Measurements from ENCODE around the gene DUSP10.

Gene DUSP10

DNA sequence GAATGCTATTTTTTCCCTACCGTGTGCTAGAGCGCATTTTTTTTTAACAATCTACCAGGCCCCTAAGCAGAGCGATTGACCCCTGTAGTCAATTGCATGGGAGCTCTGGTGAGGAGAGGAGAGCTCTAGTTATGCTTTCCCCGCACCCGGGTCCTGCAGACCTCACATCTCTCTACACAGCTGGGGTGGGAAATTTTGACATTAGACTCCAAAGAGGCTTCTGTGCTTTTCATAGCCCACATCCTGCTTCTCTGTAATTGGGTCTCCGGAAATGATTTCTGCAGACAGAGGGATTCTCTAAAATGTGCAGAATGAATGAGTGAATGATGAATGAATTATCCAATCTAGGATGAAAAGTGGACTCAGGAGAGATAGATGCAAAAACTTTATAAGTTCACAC lies 41.5 kb upstream of the DUSP10 start:
- TF ChIP-seq SIN3A (IDR thresholded peaks at IDR 0.05; ENCODE audit: borderline replicate concordance, insufficient read depth, low read length) (no peak), POLR2AphosphoS5 (IDR thresholded peaks at IDR 0.05; ENCODE audit: low read depth, low read length) (no peak), REST (IDR thresholded peaks at IDR 0.05; ENCODE audit: insufficient read depth in 1 of 2, low read depth in 2 of 2, low read length in 2 of 2) (no peak), TAF1 (IDR thresholded peaks at IDR 0.05; ENCODE audit: borderline replicate concordance, insufficient read depth, low read length) (no peak), FOXP2 (optimal IDR thresholded peaks at IDR 0.05; ENCODE audit: borderline replicate concordance, extremely low read depth, extremely low read length, insufficient read depth) (no peak)

DNA sequence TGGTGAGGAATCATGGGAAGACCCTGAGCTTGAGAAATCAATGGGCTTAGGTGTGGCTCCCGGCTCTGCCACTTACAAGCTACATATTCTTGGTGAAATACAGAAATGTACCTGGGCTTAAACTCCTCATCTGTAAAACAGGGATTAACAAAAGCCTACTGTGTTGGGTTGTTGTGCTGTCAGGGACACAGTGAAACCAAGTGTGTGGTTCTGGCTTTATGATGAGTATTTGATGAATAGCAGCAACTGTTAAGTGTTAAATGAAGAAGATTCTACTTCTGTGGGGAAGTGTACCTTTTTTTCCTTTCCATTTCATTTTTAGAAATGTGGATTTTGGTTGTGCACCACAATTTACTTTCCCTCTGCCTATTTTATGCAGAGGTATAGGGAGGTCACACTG lies 41.1 kb upstream of the DUSP10 start:
- TF ChIP-seq REST (IDR thresholded peaks at IDR 0.05; ENCODE audit: insufficient read depth in 1 of 2, low read depth in 2 of 2, low read length in 2 of 2), result no peak
- no peak for TF ChIP-seq TAF1 (IDR thresholded peaks at IDR 0.05; ENCODE audit: borderline replicate concordance, insufficient read depth, low read length)
- no peak for TF ChIP-seq SIN3A (IDR thresholded peaks at IDR 0.05; ENCODE audit: borderline replicate concordance, insufficient read depth, low read length)
- no peak for TF ChIP-seq FOXP2 (optimal IDR thresholded peaks at IDR 0.05; ENCODE audit: borderline replicate concordance, extremely low read depth, extremely low read length, insufficient read depth)
- TF ChIP-seq POLR2AphosphoS5 (IDR thresholded peaks at IDR 0.05; ENCODE audit: low read depth, low read length), result no peak

GRCh38 chr1:221782477-221782876 lies 40.6 kb upstream of the DUSP10 start:
- no peak for TF ChIP-seq FOXP2 (optimal IDR thresholded peaks at IDR 0.05; ENCODE audit: borderline replicate concordance, extremely low read depth, extremely low read length, insufficient read depth)
- TF ChIP-seq POLR2AphosphoS5 (IDR thresholded peaks at IDR 0.05; ENCODE audit: low read depth, low read length), result no peak

GRCh38 chr1:221781102-221781755 lies 39.3 kb upstream of the DUSP10 start:
- TF ChIP-seq TAF1 (IDR thresholded peaks at IDR 0.05; ENCODE audit: borderline replicate concordance, insufficient read depth, low read length), result no peak
- TF ChIP-seq REST (IDR thresholded peaks at IDR 0.05; ENCODE audit: insufficient read depth in 1 of 2, low read depth in 2 of 2, low read length in 2 of 2), result no peak
- TF ChIP-seq POLR2AphosphoS5 (IDR thresholded peaks at IDR 0.05; ENCODE audit: low read depth, low read length), result no peak
- no peak for TF ChIP-seq FOXP2 (optimal IDR thresholded peaks at IDR 0.05; ENCODE audit: borderline replicate concordance, extremely low read depth, extremely low read length, insufficient read depth)
- no peak for TF ChIP-seq SIN3A (IDR thresholded peaks at IDR 0.05; ENCODE audit: borderline replicate concordance, insufficient read depth, low read length)

GRCh38 chr1:221780175-221780574 lies 38.3 kb upstream of the DUSP10 start:
- TF ChIP-seq REST (IDR thresholded peaks at IDR 0.05; ENCODE audit: insufficient read depth in 1 of 2, low read depth in 2 of 2, low read length in 2 of 2), result no peak
- TF ChIP-seq SIN3A (IDR thresholded peaks at IDR 0.05; ENCODE audit: borderline replicate concordance, insufficient read depth, low read length), result no peak
- TF ChIP-seq POLR2AphosphoS5 (IDR thresholded peaks at IDR 0.05; ENCODE audit: low read depth, low read length), result no peak
- TF ChIP-seq FOXP2 (optimal IDR thresholded peaks at IDR 0.05; ENCODE audit: borderline replicate concordance, extremely low read depth, extremely low read length, insufficient read depth), result no peak
- TF ChIP-seq TAF1 (IDR thresholded peaks at IDR 0.05; ENCODE audit: borderline replicate concordance, insufficient read depth, low read length), result no peak
